ENCODE results near the gene KIAA1328.
A peak's percentile ranks its signal among the peaks of the same experiment; 100 is the strongest.
"Not testable (repeated sequence)": the region's sequence is repeated elsewhere in the genome, so short reads cannot be mapped to it uniquely, and the experiment has no call there.

The KIAA1328 gene

DNA sequence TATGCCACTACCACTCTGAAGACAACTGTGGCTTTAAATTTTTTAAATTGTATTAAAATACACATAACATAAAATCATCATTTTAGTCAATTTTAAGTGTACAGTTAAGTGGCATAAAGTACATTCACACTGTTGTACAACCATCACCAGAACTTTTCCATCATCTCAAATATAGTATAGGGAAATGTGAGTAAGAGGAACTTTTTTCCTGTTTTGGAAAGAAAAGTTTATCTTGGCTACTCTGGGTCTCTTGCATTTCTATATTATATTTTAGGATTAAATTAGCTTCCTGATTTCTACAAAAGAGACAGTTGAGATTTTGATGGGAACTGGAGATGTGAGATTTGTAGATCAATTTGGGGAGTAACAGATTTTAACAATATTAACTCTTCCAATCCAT lies 3.4 kb upstream of the KIAA1328 start:
- DNase-seq (ENCODE audit: low read depth in 1 of 2, low spot score in 1 of 2): no peak

- no peak for DNase-seq (ENCODE audit: low read depth in 1 of 2, low spot score in 1 of 2)
These were observed 2.4 kb upstream of the KIAA1328 start for GRCh38 chr18:36826556-36826955.

DNA sequence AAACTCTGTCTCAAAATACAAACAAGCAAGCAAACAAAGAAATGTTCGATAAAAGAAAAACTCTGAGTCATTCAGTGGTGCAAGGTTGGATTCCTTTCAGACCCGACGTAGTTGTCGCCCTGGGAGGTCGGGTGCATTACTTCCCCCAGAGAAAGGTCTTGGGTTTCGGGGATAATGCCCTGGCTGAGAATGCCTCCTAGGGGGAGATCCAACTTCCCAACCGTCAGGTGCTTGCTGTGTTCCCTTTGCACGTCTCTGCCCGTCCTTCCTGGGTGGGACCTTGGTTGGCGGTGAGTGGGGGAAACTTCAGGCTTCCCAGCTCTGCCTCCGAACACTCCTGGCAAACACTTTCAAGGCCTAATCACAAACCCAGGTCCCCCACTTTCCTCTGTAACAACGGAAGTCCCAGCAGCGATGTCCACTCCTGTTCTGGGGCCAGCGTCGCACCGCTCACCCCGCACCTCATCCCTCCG lies 734 bp upstream of the KIAA1328 start:
- DNase-seq (ENCODE audit: low read depth in 1 of 2, low spot score in 1 of 2): peak in 1 of 2 donors; percentile 8

DNA sequence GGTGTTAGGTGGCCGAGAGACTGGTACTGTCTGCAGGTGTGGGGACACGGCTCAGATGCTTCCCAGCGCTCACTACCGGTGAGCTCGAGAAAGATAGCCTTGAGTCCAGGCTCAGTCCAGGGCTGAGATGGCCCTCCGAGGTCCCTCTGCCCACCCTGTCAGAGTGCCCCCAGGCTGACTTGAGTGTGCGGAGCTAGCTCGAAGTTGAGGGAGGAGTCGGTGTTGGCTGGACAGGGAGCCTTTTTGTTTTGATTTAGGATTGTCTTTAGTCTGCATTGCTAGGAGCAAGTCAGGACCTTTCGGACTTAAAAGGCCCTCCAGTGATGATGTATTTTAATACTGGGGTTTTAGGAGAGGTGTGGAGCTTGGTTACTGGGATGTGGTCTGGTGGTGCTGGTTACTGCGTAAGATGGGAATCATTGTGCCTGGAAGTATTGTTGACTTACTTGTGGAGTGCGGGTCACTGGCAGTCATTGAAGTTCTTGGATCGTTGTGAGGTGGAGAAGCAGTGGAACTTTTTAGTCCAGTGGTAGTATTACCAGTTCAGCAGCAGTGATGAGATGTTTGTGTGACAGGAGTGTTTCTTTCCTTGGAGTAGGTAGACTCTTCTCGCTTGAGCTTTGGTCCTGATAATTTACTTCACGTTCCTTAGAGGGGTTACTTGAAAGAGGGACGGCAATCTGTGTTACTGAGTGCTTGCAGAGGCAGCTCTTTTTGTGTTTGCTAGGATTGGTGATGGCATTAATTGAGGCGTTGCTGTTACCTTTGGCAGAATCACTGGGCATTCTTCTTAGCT lies 633 bp downstream of the KIAA1328 start:
- DNase-seq (ENCODE audit: low read depth in 1 of 2, low spot score in 1 of 2): no peak

GRCh38 chr18:36830158-36830495 lies 1.2 kb downstream of the KIAA1328 start:
- DNase-seq (ENCODE audit: low read depth in 1 of 2, low spot score in 1 of 2): no peak

GRCh38 chr18:36831139-36831538 lies 2.2 kb downstream of the KIAA1328 start:
- no peak for DNase-seq (ENCODE audit: low read depth in 1 of 2, low spot score in 1 of 2)

DNA sequence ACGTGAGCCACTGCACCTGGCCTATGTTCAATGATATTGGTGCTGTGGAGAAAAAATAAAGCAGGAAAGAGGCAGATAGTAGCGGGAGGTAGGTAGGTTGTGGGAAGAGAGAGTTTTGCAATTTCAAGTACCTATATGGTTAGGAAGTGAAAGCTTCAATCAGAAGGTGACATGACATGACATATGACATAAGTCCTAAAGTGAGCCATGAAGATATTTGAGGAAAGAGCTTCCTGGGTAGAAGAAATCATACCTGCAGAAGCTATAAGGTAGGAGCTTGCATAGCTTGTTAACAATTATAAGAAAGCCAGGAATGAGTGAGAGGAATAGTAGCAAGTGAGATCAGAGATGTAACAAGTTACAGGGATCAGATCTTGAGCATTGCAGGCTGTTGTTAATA lies 4.2 kb downstream of the KIAA1328 start:
- DNase-seq (ENCODE audit: low read depth in 1 of 2, low spot score in 1 of 2): no peak

DNA sequence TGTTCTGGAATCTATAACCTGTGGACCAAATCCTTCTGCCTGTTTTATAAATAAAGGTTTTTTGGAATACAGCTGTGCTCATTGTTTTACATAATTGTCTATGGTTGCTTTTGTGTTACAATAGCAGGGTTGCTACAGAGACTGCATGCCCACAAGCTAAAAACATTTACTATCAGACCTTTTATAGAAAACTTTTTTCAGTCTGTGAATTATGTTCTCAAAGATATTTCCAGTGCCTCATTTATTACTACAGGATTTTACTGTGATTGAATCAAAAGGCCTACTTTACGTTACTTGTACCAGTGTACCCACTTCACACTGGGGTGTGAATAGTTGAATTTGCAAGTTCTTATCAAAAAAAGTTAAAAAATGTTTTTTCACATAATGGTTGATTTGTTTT lies 7.0 kb downstream of the KIAA1328 start:
- DNase-seq (ENCODE audit: low read depth in 1 of 2, low spot score in 1 of 2): no peak

DNA sequence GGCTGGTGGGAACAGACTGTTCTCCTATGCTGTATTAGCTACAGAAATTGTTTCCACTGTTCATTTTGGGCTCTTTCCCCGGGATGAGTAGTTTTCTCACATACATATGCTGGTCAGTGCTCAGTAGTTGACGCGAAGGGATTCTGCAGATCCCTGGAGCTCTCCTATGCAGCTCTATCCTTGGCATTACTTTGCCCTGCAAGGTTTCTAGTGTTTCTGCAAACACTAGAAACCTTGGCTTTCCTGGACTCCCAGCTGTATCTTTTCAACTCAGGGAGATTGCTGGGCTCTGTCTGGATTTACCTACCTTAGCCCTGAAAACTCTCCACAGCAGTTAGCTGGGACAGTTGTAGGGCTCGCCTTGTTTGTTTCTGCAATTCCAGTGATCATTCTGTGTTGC lies 10.9 kb downstream of the KIAA1328 start:
- no peak for DNase-seq (ENCODE audit: low read depth in 1 of 2, low spot score in 1 of 2)

- no peak for DNase-seq (ENCODE audit: low read depth in 1 of 2, low spot score in 1 of 2)
These were observed 14.3 kb downstream of the KIAA1328 start for GRCh38 chr18:36843199-36843598.

DNA sequence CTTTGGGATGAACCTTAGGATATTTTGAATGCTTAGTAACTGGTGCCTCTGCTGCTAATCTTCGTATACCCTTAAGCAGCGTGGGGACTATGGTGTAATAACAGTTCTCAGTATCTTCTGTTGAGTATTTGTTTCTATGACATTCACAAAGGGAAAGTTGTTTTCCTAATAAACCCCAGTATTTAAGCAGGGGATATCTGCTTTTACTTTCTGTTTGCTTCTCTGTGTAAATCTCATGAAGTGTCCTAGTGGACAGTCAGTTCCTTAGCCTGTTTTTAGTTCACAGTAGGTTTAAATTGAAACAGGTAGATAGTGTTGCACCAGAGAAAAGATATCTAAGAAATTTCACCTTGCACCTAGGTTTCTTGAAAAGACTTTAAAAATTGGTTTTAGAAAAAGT lies 14.9 kb downstream of the KIAA1328 start:
- DNase-seq (ENCODE audit: low read depth in 1 of 2, low spot score in 1 of 2): no peak

- no peak for DNase-seq (ENCODE audit: low read depth in 1 of 2, low spot score in 1 of 2)
These were observed 19.7 kb downstream of the KIAA1328 start for GRCh38 chr18:36848609-36849008.

DNA sequence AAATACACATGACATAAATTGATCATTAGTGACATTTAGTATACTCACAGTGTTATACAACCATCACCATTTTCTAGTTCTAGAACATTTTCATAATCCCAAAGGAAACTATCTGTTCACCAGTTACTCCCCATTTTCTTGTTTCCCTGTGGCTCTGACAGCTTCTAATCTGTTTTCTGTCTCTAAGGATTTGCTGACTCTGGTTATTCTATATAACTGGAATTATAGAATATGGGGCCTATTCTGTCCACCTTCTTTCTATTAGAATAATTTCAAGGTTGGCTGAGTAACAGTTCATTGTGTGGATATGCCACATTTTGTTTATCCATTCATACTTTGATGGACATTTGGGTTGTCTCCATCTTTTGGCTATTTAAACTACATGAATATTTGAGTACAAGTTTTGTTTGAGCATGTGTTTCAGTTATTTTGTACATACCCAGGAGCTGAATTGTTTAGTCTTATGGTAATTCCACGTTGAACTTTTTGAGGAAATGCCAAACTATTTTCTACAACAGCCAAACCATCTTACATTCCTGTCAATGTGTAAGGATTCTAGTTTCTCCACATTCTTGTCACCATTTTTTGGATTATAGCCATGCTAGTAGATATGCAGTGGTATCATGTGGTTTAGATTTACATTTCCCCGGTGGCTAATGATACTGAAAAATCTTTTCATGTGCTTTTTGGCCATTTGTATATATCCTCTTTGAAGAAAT lies 20.5 kb downstream of the KIAA1328 start:
- DNase-seq (ENCODE audit: low read depth in 1 of 2, low spot score in 1 of 2): no peak

GRCh38 chr18:36850527-36851201 lies 21.7 kb downstream of the KIAA1328 start:
- DNase-seq (ENCODE audit: low read depth in 1 of 2, low spot score in 1 of 2): no peak

DNA sequence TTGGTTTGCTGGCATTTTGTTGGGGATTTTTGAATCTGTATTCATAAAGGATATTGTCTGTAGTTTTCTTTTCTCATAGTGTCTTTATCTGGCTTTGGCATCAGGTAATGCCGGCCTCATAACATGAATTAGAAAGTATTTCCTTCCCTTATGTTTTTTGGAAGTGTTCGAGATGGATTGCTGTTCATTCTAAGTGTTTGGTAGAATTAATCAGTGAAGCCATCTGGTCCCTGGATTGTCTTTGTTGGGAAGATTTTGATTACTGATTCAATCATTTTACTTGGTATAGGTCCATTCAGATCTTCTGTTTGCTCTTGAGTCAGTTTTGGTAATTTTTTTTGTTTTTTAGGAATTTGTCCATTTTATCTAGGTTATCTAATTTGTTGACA lies 22.3 kb downstream of the KIAA1328 start:
- no peak for DNase-seq (ENCODE audit: low read depth in 1 of 2, low spot score in 1 of 2)

- DNase-seq (ENCODE audit: low read depth in 1 of 2, low spot score in 1 of 2): no peak
These were observed 27.9 kb downstream of the KIAA1328 start for GRCh38 chr18:36856815-36857214.

GRCh38 chr18:36862182-36862581 lies 33.3 kb downstream of the KIAA1328 start:
- no peak for DNase-seq (ENCODE audit: low read depth in 1 of 2, low spot score in 1 of 2)

- no peak for DNase-seq (ENCODE audit: low read depth in 1 of 2, low spot score in 1 of 2)
These were observed 38.1 kb downstream of the KIAA1328 start for GRCh38 chr18:36867056-36867455.

- no peak for DNase-seq (ENCODE audit: low read depth in 1 of 2, low spot score in 1 of 2)
These were observed 42.9 kb downstream of the KIAA1328 start for GRCh38 chr18:36871801-36872200.

DNA sequence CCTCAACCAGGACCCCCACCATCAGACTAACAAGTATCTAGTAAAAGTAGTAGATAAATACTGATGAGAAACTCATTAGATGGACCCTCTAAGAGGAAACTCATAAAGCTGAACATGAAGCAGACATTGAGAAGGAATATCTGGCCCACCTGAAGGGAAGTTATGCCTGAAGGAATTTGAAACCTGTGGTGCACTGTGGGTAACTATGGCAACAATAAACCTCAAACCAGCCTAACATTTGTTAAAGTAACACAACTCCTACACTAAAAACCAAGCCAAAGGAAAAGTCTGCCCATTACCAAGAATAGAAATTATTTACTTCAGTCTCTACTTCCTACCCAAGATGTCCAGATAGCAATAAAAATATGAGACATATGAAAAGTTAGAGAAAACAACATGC lies 43.4 kb downstream of the KIAA1328 start:
- DNase-seq (ENCODE audit: low read depth in 1 of 2, low spot score in 1 of 2): no peak

GRCh38 chr18:36873826-36874225 lies 44.9 kb downstream of the KIAA1328 start:
- not testable (repeated sequence) for DNase-seq (ENCODE audit: low read depth in 1 of 2, low spot score in 1 of 2)

DNA sequence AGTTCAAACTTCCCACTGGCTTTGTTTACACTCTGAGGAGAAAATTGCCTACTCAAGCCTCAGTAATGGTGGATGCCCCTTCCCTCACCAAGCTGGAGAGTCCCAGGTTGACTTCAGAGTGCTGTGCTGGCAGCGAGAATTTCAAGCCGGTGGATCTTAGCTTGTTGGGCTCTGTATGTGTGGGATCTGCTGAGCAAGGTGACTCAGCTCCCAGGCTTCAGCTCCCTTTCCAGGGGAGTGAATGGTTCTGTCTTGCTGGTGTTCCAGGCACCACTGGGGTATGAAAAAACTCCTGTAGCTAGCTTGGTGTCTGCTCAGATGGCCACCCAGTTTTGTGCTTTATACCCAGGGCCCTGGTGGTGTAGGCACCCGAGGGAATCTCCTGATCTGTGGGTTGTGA lies 50.9 kb downstream of the KIAA1328 start:
- DNase-seq (ENCODE audit: low read depth in 1 of 2, low spot score in 1 of 2): not testable (repeated sequence)

All from activated CD4-positive, alpha-beta T cell treated with anti-CD3 and anti-CD28 coated beads, Interleukin-2, amount 50 U/mL, for 24 hours (primary cell).